GM12878 (cell line): ENCODE measurements around the gene FOXP4. TPM values are rescaled to one million over a fixed set of nuclear protein-coding genes. Genes with fewer than 3 reads are reported as not detected.

Source experiments
- ATAC-seq: fragments of 200-7000 bp; cut with Tn5 transposase; 3 replicates; pipeline ENCODE4 v1.9.1; 2020; ENCODE audit warnings: mild to moderate bottlenecking, moderate library complexity
- BruUV-seq: library from RNA; stranded (reverse); fragments of 400-500 nt; replicated peaks from 2 replicates; lab custom pipeline; 2021; lab: Mats Ljungman, UMichigan
- CTCF ChIA-PET: fragments of 300-600 bp; sonication (Branson Sonifier 250); formaldehyde crosslinking; extraction: SDS; loops from one replicate; lab custom pipeline; 2021; ENCODE audit warnings: inconsistent platforms; lab: Yijun Ruan, JAX
- POLR2A ChIA-PET: fragments of 350-600 bp; formaldehyde crosslinking; extraction: SDS; loops from one replicate; lab custom pipeline; 2021; ENCODE audit warnings: inconsistent platforms; lab: Charles Lee
- RAD21 ChIA-PET: fragments of 300-600 bp; sonication (Branson Sonifier 250); formaldehyde crosslinking; loops from one replicate; lab custom pipeline; 2023; ENCODE audit warnings: antibody characterized with exemption; ENCODE audit not compliant: unreplicated experiment; lab: Charles Lee
- SMC1A ChIA-PET: fragments of 300-600 bp; sonication (Branson Sonifier 250); formaldehyde crosslinking; loops from one replicate; lab custom pipeline; 2023; ENCODE audit not compliant: unreplicated experiment, uncharacterized antibody; lab: Charles Lee
- DNase-seq: peaks from one replicate; pipeline ENCODE4 v3.0.0-alpha.2; 2011; ENCODE audit warnings: low read depth, low spot score
- FAIRE-seq: peaks from 3 replicates; lab custom pipeline; 2011; peaks lifted over from hg19 to GRCh38; lab: Jason Lieb, UNC
- H2AFZ ChIP-seq: 2 replicates; pipeline ENCODE4 v1.6.0; 2011; ENCODE audit warnings: low read depth, low read length, control low read depth; ENCODE audit not compliant: control insufficient read depth
- H3K27ac ChIP-seq: 2 replicates; pipeline ENCODE4 v1.5.1; 2011; ENCODE audit warnings: control low read depth; ENCODE audit not compliant: control insufficient read depth, insufficient read depth
- H3K27me3 ChIP-seq, 2 experiments: replicated peaks in 1 of 2; 2 replicates each; pipeline versions ENCODE4 v1.6.0 to v1.6.1; 2011; ENCODE audit warnings: low read length in 1 of 2; ENCODE audit not compliant: control insufficient read depth in 2 of 2, insufficient read depth in 2 of 2
- H3K36me3 ChIP-seq, 2 experiments: 2 replicates each; pipeline ENCODE4 v1.5.1; 2011; ENCODE audit warnings: low read length in 1 of 2; ENCODE audit not compliant: control insufficient read depth in 2 of 2, insufficient read depth in 2 of 2
- H3K4me1 ChIP-seq: 2 replicates; pipeline ENCODE4 v1.6.1; 2011; ENCODE audit warnings: mild to moderate bottlenecking, low read length, moderate library complexity, mixed read lengths; ENCODE audit not compliant: control insufficient read depth, insufficient read depth
- H3K4me2 ChIP-seq: 2 replicates; pipeline ENCODE4 v1.6.0; 2011; ENCODE audit warnings: control low read depth; ENCODE audit not compliant: control insufficient read depth, insufficient read depth
- H3K4me3 ChIP-seq: fragments of 200-600 bp; sonication (generic); 2 replicates; pipeline ENCODE4 v1.5.1; 2016
- H3K79me2 ChIP-seq: 2 replicates; pipeline ENCODE4 v1.6.0; 2011; ENCODE audit warnings: low read length; ENCODE audit not compliant: control insufficient read depth, insufficient read depth
- H3K9ac ChIP-seq: 2 replicates; pipeline ENCODE4 v1.8.0; 2011; ENCODE audit warnings: low read length, control low read depth, mixed read lengths; ENCODE audit not compliant: control insufficient read depth, insufficient read depth
- H3K9me3 ChIP-seq: replicated peaks from 3 replicates; pipeline ENCODE4 v1.5.1; 2011; ENCODE audit warnings: mild to moderate bottlenecking, low read length; ENCODE audit not compliant: control insufficient read depth, insufficient read depth
- H4K20me1 ChIP-seq: 2 replicates; pipeline ENCODE4 v1.6.0; 2011; ENCODE audit not compliant: control insufficient read depth, insufficient read depth
- IKZF2 ChIP-seq, 2 experiments: fragments of 450-650 bp; IDR thresholded peaks; 2 replicates each; pipeline ENCODE4 v1.6.1; 2017; ENCODE audit warnings: mild to moderate bottlenecking in 2 of 2, moderate library complexity in 2 of 2
- NFIC ChIP-seq: IDR thresholded peaks from 2 replicates; pipeline ENCODE4 v1.6.1; 2012; ENCODE audit warnings: low read depth, mild to moderate bottlenecking, inconsistent platforms, low read length, moderate library complexity
- RB1 ChIP-seq: fragments of 450-650 bp; formaldehyde crosslinking; IDR thresholded peaks from 2 replicates; pipeline ENCODE4 v1.6.1; 2017; ENCODE audit warnings: mild to moderate bottlenecking, borderline replicate concordance
- SMAD1 ChIP-seq: fragments of 450-650 bp; IDR thresholded peaks from 2 replicates; pipeline ENCODE4 v1.6.1; 2018; ENCODE audit warnings: mild to moderate bottlenecking, low read depth; ENCODE audit not compliant: partially characterized antibody
- SMAD5 ChIP-seq: IDR thresholded peaks from 2 replicates; pipeline ENCODE4 v1.6.1; 2016; ENCODE audit warnings: antibody characterized with exemption, low read depth
- TAF1 ChIP-seq: IDR thresholded peaks from 2 replicates; pipeline ENCODE4 v1.6.1; 2011; ENCODE audit warnings: mild to moderate bottlenecking, low read depth, low read length, borderline replicate concordance
- TBL1XR1 ChIP-seq: IDR thresholded peaks from 2 replicates; pipeline ENCODE4 v1.6.1; 2012; ENCODE audit warnings: low read depth, low read length, improper control_type of control experiment
- YY1 ChIP-seq: IDR thresholded peaks from 2 replicates; pipeline ENCODE4 v1.6.1; 2011; ENCODE audit warnings: low read depth, mild to moderate bottlenecking, low read length
- ZNF217 ChIP-seq: fragments of 450-650 bp; IDR thresholded peaks from 2 replicates; pipeline ENCODE4 v1.6.1; 2017; ENCODE audit warnings: antibody characterized with exemption, mild to moderate bottlenecking
- WGBS: methylation state at CpG from one replicate; pipeline ENCODE4 v1.1.6; 2016; ENCODE audit warnings: low lambda C conversion rate; ENCODE audit not compliant: insufficient replicate concordance, insufficient coverage; ENCODE audit errors: missing lambda C conversion rate; 5-methylcytosine and 5-hydroxymethylcytosine counted together
- in situ Hi-C: fragments of 300-500 bp; cut with MboI; formaldehyde crosslinking; loops from 9 replicates; pipeline ENCODE4 v1.14.3; 2018; ENCODE audit warnings: mixed read lengths
- intact Hi-C: fragments of 100-400 bp; cut with micrococcal nuclease; formaldehyde crosslinking; loops from one replicate; pipeline ENCODE4 v1.14.2; 2022; ENCODE audit not compliant: unreplicated experiment
- polyA plus RNA-seq, 11 experiments: library from polyadenylated mRNA; depleted of rRNA in 4 of 11; unstranded in 6 of 11; stranded (reverse) in 5 of 11; fragments of >200 nt; fragmentation: Nextera tagmentation in 4 of 11; fragmentation: Illumina TruSeq in 1 of 11; extraction: Ambion mirVana in 4 of 11; extraction: Trizol in 1 of 11; gene quantifications; 1 replicate in 1 of 11; 2 replicates in 10 of 11; pipeline versions ENCODE4 v1.2.1 to v1.2.3, GENCODE V29; 2011 to 2016; ENCODE audit warnings: inconsistent platforms in 2 of 11, missing spikeins in 2 of 11, low read depth in 1 of 11
- total RNA-seq, 4 experiments: library from RNA; depleted of rRNA in 3 of 4; stranded (reverse); fragments of >200 nt in 3 of 4; fragmentation: Illumina TruSeq in 1 of 4; extraction: Trizol in 1 of 4; gene quantifications; 2 replicates each; pipeline versions ENCODE4 v1.2.1 to v1.2.3, GENCODE V29; 2013 to 2021
- TF ChIP-seq, protein P1 (sequence below): IDR thresholded peaks from 2 replicates; pipeline ENCODE4 v1.6.1; 2012; ENCODE audit warnings: low read depth, low read length, improper control_type of control experiment
- TF ChIP-seq, protein P2 (sequence below): fragments of 450-650 bp; IDR thresholded peaks from 2 replicates; pipeline ENCODE4 v1.6.1; 2016; ENCODE audit warnings: mild to moderate bottlenecking, moderate library complexity, borderline replicate concordance

FOXP4 gene
- total and polyA plus RNA-seq, 10 of the 15 experiments (the other 5 are each of a cell fraction or from before 2014, with no cell fraction given) = 0.31 to 46.1 (median 2.3) TPM

DNA sequence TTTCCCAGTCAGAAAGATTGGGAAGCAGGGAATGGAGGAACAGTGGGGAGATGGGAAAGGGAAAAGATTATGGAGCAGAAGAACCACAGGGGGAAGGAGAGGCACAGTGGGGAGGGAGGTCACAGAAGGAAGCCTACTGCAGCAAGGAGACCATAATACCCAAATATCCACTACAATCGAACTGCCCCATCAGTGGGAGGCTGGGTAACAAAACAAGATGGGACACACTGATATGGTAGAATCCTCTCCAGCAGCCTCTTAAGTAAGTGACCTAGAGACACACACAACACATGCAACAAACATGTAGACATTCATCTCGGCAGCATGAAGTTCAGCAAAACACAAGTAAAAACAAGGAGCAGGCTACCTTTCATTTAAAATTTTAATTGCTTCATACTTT, 4.8 kb upstream of the FOXP4 start (continued):
- no peak for TF ChIP-seq ZNF217
- no peak for TF ChIP-seq SMAD1
- TF ChIP-seq TBL1XR1 = no peak
- TF ChIP-seq YY1 = no peak
- TF ChIP-seq, all 136 proteins: peak for 0

DNA sequence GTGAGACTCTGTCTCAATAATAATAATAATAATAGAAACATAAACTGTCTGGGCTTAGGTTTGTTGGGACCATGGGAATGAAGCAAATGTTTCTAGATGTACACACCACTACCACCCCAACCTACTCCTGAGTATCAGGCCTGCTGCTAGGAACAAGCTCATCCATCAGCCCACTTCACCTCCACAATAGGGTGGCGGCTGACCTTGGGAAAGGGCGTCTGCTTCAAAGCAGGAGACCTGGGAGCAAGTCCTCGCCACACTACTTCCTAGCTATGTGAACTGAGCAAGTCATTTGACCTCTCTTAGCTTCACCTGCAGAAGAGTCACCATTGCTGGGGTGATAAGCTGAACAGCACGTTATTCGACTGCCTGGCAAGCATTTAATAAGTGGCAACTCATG, 3.1 kb upstream of the FOXP4 start:
- no peak for DNase-seq
- Histone ChIP-seq H3K36me3 (no peaks in the 10 kb centered on the region), H3K4me3 (no peak overlapping the region)
- no peak for TF ChIP-seq TAF1
- TF ChIP-seq, protein P1, sequence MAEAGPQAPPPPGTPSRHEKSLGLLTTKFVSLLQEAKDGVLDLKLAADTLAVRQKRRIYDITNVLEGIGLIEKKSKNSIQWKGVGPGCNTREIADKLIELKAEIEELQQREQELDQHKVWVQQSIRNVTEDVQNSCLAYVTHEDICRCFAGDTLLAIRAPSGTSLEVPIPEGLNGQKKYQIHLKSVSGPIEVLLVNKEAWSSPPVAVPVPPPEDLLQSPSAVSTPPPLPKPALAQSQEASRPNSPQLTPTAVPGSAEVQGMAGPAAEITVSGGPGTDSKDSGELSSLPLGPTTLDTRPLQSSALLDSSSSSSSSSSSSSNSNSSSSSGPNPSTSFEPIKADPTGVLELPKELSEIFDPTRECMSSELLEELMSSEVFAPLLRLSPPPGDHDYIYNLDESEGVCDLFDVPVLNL = no peak
- TF ChIP-seq TBL1XR1 = no peak
- TF ChIP-seq, protein P2, sequence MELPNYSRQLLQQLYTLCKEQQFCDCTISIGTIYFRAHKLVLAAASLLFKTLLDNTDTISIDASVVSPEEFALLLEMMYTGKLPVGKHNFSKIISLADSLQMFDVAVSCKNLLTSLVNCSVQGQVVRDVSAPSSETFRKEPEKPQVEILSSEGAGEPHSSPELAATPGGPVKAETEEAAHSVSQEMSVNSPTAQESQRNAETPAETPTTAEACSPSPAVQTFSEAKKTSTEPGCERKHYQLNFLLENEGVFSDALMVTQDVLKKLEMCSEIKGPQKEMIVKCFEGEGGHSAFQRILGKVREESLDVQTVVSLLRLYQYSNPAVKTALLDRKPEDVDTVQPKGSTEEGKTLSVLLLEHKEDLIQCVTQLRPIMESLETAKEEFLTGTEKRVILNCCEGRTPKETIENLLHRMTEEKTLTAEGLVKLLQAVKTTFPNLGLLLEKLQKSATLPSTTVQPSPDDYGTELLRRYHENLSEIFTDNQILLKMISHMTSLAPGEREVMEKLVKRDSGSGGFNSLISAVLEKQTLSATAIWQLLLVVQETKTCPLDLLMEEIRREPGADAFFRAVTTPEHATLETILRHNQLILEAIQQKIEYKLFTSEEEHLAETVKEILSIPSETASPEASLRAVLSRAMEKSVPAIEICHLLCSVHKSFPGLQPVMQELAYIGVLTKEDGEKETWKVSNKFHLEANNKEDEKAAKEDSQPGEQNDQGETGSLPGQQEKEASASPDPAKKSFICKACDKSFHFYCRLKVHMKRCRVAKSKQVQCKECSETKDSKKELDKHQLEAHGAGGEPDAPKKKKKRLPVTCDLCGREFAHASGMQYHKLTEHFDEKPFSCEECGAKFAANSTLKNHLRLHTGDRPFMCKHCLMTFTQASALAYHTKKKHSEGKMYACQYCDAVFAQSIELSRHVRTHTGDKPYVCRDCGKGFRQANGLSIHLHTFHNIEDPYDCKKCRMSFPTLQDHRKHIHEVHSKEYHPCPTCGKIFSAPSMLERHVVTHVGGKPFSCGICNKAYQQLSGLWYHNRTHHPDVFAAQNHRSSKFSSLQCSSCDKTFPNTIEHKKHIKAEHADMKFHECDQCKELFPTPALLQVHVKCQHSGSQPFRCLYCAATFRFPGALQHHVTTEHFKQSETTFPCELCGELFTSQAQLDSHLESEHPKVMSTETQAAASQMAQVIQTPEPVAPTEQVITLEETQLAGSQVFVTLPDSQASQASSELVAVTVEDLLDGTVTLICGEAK = no peak
- no peak for TF ChIP-seq SMAD5
- TF ChIP-seq NFIC = no peak
- no peak for TF ChIP-seq ZNF217
- no peak for TF ChIP-seq IKZF2 (IDR thresholded peaks at IDR 0.05)
- no peak for TF ChIP-seq RB1
- TF ChIP-seq, all 136 proteins: peak for 0
- WGBS = 93% methylated on average over 5 of the region's 5 CpGs
- ChIA-PET POLR2A (interaction anchor here (0.8 to 1.9 kb wide), 3 partner anchors 9 to 14 kb away, joined by 3 to 9 read pairs (median 3); no protein-coding TSS in a partner anchor), CTCF (interaction anchor here (0.7 to 3.1 kb wide), 3 partner anchors 78 to 163 kb away, joined by 3 to 13 read pairs (median 9); no protein-coding TSS in a partner anchor), RAD21 (interaction anchor here (0.6 to 2.7 kb wide), 6 partner anchors 10 to 227 kb away, joined by 3 to 8 read pairs (median 4); no protein-coding TSS in a partner anchor), SMC1A (interaction anchor here (0.6 to 3.4 kb wide), 6 partner anchors 8 to 219 kb away, joined by 3 to 16 read pairs (median 7); no protein-coding TSS in a partner anchor)
- Histone ChIP-seq H3K4me1 (peaks cover 17% of the 10 kb centered on the region), H3K79me2 (peaks cover 19% of the 10 kb centered on the region), H3K27ac (no peak overlapping the region), H3K9ac (no peak overlapping the region), H2AFZ (no peak overlapping the region), H4K20me1 (peaks cover 5% of the 10 kb centered on the region; the same call in 1 of the 2 replicates), H3K4me2 (no peak overlapping the region), H3K9me3 (no peaks in the 10 kb centered on the region; the same call in 2 of the 3 replicates), H3K27me3 (no peaks in the 10 kb centered on the region)
- FAIRE-seq (no peak), ATAC-seq (no peak)
- no TSS peak for BruUV-seq
- in situ Hi-C loops (no loop called here), intact Hi-C loops (no loop called here)
